Stimulated activated CD4-positive, alpha-beta T cell treated with anti-CD3 and anti-CD28 coated beads, Interleukin-15, amount 100 ng/mL, for 1 hour (primary cell): ENCODE results near the gene YWHAG.
A peak's percentile ranks its signal among the peaks of the same experiment; 100 is the strongest.
"Not testable (repeated sequence)": the region's sequence is repeated elsewhere in the genome, so short reads cannot be mapped to it uniquely, and the experiment has no call there.

Source experiments
- DNase-seq, 2 donors: peaks; one replicate each; pipeline ENCODE4 v3.0.0-alpha.2; 2020; ENCODE audit warnings: low read depth in 1 of 2, low spot score in 1 of 2

The YWHAG gene

DNA sequence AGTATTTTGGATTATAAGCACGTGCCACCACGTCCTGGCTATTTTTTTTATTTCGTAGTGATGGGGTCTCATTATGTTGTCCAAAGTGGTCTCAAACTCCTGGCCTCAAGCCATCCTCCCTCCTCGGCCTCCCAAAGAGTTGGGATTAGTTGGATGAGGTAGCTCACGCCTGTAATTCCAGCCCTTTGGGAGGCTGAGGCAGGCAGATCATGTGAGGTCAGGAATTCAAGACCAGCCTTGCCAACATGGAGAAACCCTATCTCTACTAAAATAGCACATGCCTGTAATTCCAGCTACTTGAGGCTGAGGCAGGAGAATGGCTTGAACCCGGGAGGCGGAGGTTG lies 21.8 kb upstream of the YWHAG start:
- DNase-seq = no peak

DNA sequence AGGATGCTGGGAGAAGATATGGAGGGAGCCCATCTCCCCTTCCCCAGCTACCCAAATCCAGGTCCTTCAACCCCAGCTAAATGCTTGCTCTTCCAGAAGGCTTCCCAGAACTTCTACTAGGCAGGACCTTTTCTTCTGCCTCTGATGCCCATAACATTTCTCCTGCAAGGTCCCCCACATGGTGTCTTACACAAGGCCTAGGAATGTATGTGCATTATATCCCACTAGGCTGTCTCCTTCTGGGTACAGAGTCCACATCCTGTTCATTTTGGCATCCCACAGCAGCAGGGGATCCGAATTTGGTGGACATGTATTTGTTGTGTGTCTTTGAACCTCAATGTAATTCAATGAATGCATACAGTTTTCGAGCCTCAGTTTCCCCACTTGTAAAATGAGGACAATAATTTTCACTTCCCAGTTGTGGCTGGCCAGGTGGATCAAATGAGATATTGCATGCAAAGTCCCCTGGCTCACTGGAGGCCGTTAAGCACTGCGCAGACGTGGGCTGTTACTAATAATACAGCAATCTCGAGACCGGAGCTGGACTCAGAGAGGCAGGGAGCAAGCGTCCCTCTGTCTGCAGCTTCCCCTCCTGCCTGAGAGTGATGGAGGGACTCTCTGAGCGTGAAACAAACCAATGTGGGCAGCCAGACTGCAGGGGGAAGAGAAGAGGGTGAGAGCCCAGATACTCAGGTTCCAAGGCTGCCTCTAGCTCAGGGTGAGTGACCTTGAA lies 18.6 kb upstream of the YWHAG start:
- DNase-seq = no peak

DNA sequence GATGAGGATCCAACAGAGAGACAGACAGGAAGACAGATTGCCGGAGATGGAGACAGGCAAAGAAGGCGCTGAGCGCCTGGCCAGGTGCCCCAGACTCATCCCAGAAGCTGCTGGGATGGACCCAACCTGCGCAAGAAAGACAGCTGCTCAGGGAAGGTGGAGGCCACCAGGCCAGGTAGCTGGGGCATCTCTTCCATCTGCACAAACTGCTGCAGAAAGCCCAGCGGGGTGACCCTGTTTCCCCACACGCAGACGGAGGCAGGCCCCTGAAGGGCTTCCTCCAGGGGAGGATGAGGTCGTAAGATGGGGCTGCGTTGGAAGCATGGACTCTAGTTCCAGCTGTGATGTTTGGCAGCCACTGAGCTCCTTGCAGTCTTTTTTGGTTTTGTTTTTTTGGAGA lies 16.5 kb upstream of the YWHAG start:
- no peak for DNase-seq

GRCh38 chr7:76372984-76373833 lies 14.4 kb upstream of the YWHAG start:
- no peak for DNase-seq

GRCh38 chr7:76371396-76371795 lies 12.6 kb upstream of the YWHAG start:
- no peak for DNase-seq

- DNase-seq = no peak
Measured at GRCh38 chr7:76369018-76369417, 10.2 kb upstream of the YWHAG start.

DNA sequence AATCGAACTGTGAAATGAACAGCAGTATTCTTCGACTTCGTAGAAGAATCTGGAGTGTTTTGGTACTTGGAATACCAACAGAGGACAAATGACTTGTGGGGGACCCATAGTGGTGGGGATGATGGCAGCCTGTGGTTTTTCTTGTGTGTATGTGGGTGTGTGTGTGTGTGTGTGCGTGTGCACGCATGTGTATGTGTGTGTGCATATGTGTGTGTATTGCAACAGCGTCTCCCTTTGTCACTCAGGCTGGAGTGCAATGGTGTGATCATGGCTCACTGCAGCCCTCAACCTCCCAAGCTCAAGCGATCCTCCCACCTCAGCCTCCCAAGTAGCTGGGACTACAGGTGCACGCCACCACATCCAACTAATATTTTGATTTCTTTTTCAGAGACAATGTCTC lies 9.4 kb upstream of the YWHAG start:
- no peak for DNase-seq

- DNase-seq = no peak
Measured at GRCh38 chr7:76364198-76364584, 5.4 kb upstream of the YWHAG start.

- DNase-seq = not testable (repeated sequence)
Measured at GRCh38 chr7:76363754-76364153, 5.0 kb upstream of the YWHAG start.

DNA sequence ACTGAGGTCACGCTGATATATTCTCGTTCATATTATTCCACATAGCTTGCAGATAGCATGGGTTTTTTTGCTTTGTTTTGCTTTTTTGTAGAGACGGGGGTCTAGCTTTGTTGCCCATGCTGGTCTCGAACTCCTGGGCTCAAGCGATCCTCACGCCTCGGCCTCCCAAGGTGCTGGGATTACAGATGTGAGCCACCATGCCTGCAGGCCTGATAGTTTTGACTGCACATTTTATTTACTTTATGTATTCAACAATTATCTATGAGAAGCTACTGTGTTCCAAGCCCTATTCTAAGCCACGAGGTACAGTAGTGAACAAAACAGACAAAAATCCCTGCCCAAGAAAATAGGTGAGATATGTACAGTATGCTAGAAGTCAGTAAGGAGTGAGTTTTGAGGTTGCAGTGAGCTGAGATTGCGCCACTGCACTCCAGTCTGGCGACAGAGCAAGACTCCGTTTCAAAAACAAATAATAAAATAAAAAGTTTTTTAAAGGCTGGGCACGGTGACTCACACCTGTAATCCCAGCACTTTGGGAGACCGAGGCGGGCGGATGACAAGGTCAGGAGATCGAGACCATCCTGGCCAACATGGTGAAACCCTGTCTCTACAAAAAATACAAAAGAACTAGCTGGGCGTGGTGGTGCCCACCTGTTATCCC lies 1.3 kb upstream of the YWHAG start:
- DNase-seq = no peak

- peak; percentile 84 for DNase-seq
Measured at GRCh38 chr7:76359111-76359977, 553 bp upstream of the YWHAG start.

DNA sequence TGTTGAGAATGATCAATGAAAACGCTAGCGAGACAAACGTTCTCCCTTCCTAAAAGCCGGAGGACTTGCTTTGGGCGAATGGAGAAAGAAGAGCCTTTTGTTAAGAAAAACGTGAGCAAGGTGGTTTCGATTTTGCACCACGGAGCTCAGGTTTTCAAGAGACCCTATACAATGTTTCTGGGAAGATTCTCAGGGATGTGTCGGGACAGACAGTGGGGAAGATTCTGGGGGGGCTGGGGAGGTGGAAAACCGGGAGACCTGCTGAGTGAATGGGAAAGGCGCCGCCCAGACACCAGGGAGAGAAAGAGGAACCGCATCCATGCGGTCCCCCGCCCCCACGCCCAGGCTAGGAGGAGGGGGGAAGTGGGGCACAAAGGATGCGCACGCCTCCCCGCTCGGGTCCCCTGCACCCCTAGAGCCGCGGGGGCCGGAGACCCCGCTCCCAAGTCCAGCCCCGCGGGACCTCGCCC lies 745 bp downstream of the YWHAG start:
- DNase-seq = peak; percentile 26 to 45

DNA sequence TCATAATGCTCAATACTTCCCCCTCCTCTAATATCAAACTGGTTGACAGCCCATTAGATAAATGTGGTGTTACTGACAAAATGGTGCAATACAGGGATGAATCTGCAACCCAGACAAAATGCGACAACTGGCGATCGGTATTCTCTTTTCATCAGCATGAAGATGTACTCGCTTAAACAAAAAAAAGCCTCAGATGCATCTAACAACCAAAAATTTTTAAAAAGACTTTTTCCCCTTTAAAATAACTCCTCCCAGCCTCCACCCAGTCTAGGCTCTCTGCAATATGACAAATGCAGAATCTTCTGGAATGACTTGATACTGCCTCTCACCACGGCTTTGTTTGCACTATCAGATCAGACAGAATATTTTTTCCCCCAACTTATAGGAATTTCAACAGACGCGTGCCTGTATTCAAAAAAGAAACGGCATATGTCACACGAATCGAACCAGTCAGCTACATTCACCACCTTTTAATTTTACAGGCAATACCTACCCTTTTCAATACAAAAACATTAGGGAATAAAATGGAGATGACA lies 1.2 kb downstream of the YWHAG start:
- DNase-seq = no peak

GRCh38 chr7:76356823-76357222 lies 2.0 kb downstream of the YWHAG start:
- DNase-seq = no peak

- no peak for DNase-seq
Measured at GRCh38 chr7:76356115-76356514, 2.7 kb downstream of the YWHAG start.

GRCh38 chr7:76354981-76355730 lies 3.6 kb downstream of the YWHAG start:
- no peak for DNase-seq

DNA sequence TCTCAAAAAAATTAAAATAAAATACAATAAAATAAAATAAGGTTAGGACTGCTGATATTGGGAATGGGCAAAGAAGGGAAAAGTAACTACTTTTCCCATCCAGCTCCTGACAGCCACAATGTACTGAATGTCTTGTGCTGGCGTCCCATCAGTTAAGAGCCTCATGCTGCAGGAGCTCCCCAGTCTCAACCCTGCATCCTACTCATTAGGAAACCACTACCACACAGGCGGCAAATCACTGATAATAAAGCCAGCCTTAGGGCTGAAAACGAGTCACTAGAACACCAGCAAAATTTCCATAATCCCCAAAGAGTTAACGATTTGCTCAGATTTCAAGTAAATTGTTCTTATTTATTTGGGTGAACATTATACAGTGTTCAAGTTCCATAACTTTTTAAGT lies 4.3 kb downstream of the YWHAG start:
- no peak for DNase-seq

DNA sequence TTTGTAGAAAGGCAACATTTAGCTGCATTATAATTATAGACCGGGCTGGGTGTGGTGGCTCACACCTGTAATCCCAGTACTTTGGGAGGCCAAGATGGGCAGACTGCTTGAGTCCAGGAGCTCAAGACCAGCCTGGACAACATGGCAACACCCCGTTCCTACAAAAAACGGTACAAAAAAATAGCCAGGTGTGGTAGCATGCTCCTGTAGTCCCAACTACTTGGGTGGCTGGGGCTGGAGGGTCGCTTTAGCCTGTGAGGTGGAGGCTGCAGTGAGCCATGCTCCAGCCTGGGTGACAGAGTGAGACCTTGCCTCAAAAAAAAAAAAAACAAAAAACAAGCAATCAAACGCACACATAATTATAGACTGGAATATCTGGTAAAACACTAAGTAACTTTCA lies 5.0 kb downstream of the YWHAG start:
- no peak for DNase-seq

DNA sequence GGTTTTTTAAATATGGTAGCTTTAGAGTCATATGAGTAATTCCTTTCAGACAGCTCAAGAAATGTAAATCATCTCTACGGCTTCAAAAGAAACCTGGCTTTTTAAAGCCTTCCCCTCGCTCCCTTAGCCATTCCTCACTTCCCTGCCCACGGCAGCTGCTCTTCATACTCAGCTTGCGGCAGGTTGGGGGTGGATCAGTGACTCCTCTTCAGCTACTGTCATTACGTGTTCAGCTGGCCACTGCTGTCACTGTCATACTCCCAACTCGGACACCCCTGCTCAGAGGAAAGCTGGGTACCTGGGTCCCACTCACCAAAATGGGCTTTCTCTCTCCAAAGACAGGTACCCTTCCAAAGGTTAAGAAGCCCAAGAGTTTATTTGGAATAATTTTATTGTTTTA lies 6.6 kb downstream of the YWHAG start:
- no peak for DNase-seq

DNA sequence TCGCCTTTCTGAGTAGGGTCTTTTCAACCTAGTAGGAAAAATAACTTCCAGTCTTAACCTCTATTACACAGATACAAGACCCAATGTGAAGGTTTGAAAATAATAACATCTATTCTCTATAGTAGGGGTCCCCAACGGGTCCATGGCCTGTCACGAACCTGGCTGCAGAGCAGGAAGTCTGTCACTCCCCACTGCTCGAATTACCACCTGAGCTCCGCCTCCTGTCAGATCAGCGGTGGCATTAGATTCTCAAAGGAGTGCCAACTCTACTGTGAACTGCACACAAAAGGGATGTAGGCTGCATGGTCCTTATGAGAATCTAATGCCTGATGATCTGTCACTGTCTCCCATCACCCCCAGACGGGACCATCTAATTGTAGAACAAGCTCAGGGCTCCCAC lies 7.4 kb downstream of the YWHAG start:
- DNase-seq = no peak
